ENCODE data around the gene SSBP2. TPM values are rescaled to one million over a fixed set of nuclear protein-coding genes. Genes with fewer than 3 reads are reported as not detected.

SSBP2 gene
- total RNA-seq, 1 experiment from 2014 or later, result 5.2 TPM

DNA sequence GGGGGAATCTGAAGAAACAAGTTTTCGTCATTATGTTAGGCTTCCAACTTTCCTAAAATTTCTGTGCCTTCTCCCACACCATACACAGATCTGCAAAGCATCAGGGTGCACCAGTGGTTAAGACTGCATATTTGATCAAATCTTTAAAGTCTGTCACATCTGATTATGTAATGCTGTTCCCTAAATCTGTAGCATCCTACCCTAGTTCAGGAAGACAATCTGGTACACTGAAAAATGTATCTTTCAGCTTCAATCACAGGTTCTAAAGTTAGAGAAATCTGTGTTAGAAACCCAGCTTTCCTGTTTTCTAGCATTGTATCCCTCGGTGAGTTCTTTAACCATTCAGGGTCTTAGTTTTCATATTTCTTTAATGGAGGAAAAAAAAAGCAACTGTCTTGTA is 3.9 kb downstream of the SSBP2 start:
- H3K9me2 ChIP-seq (ENCODE audit: insufficient read depth), result no peaks in the 10 kb centered on the region
- ChIA-PET POLR2A (no interaction called here), RAD21 (ENCODE audit: low non-redundant PET in 1 of 2, low total read pairs in 2 of 2, uncharacterized antibody in 2 of 2, unreplicated experiment in 2 of 2) (interaction anchor here in 1 of 2 experiments (0.7 kb wide), 1 partner anchor 102 kb away, joined by 3 read pairs; no protein-coding TSS in a partner anchor), CTCF (no interaction called here)
- H3K9ac ChIP-seq (ENCODE audit: low read length), result no peak overlapping the region
- no peaks in the 10 kb centered on the region for H3K9me3 ChIP-seq (ENCODE audit: control insufficient read depth in 1 of 2, insufficient read depth in 1 of 2, low read depth in 1 of 2, low read length in 2 of 2)
- no peak overlapping the region for H3K4me3 ChIP-seq (replicated peaks in 1 of 2; ENCODE audit: low read depth in 1 of 2, low read length in 2 of 2)
- no peak for DNase-seq (ENCODE audit: low read depth, low spot score)
- BruUV-seq (replicated peaks), result no TSS peak
- peaks cover 2 to 7% of the 10 kb centered on the region in 2 experiments for H3K4me1 ChIP-seq (ENCODE audit: control insufficient read depth in 1 of 2, insufficient read depth in 2 of 2, low read length in 2 of 2)
- H3K79me2 ChIP-seq (ENCODE audit: insufficient read depth, low read length), result no peaks in the 10 kb centered on the region
- intact Hi-C loops (cut with micrococcal nuclease), result loop anchor here (5.0 kb wide), 1 partner anchor 320 kb away; no protein-coding TSS in a partner anchor
- H3K27me3 ChIP-seq (ENCODE audit: insufficient read depth, low read length), result peaks cover 29% of the 10 kb centered on the region
- H3K4me2 ChIP-seq (ENCODE audit: low read length), result no peak overlapping the region
- TF ChIP-seq, protein P1, sequence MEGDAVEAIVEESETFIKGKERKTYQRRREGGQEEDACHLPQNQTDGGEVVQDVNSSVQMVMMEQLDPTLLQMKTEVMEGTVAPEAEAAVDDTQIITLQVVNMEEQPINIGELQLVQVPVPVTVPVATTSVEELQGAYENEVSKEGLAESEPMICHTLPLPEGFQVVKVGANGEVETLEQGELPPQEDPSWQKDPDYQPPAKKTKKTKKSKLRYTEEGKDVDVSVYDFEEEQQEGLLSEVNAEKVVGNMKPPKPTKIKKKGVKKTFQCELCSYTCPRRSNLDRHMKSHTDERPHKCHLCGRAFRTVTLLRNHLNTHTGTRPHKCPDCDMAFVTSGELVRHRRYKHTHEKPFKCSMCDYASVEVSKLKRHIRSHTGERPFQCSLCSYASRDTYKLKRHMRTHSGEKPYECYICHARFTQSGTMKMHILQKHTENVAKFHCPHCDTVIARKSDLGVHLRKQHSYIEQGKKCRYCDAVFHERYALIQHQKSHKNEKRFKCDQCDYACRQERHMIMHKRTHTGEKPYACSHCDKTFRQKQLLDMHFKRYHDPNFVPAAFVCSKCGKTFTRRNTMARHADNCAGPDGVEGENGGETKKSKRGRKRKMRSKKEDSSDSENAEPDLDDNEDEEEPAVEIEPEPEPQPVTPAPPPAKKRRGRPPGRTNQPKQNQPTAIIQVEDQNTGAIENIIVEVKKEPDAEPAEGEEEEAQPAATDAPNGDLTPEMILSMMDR (IDR thresholded peaks at IDR 0.05 in 2 of 3, conservative IDR thresholded peaks at IDR 0.05 in 1 of 3; ENCODE audit: borderline replicate concordance in 1 of 3, insufficient read depth in 1 of 3, low read depth in 2 of 3, low read length in 2 of 3), result no peak
- TF ChIP-seq ZFX (IDR thresholded peaks at IDR 0.05), result no peak
- TF ChIP-seq EZH2phosphoT487 (IDR thresholded peaks at IDR 0.05; ENCODE audit: borderline replicate concordance), result no peak
- no peak for TF ChIP-seq ZNF274 (IDR thresholded peaks at IDR 0.05; ENCODE audit: low read depth, low read length)
- TF ChIP-seq FOSL1 (IDR thresholded peaks at IDR 0.05; ENCODE audit: low read depth), result no peak
- TF ChIP-seq EZH2 (IDR thresholded peaks at IDR 0.05), result no peak
- TF ChIP-seq SP1 (IDR thresholded peaks at IDR 0.05; ENCODE audit: low read depth), result no peak
- TF ChIP-seq EGR1 (IDR thresholded peaks at IDR 0.05; ENCODE audit: low read depth), result no peak
- TF ChIP-seq RAD21 (IDR thresholded peaks at IDR 0.05; ENCODE audit: low read depth), result no peak
- no peak for TF ChIP-seq CEBPB (IDR thresholded peaks at IDR 0.05; ENCODE audit: low read depth)
- no peak for TF ChIP-seq TCF7L2 (IDR thresholded peaks at IDR 0.05; ENCODE audit: borderline replicate concordance, extremely low read depth, insufficient read depth, insufficient read length)
- no peaks in the 10 kb centered on the region for H3K36me3 ChIP-seq (ENCODE audit: control insufficient read depth in 1 of 2, insufficient read depth in 2 of 2, low read length in 2 of 2)
- no peak overlapping the region for H3K27ac ChIP-seq (ENCODE audit: low read depth, low read length)
- H2AFZ ChIP-seq (ENCODE audit: low read depth, low read length, poor library complexity, severe bottlenecking), result no peak overlapping the region
- no peak for ATAC-seq
- H4K20me1 ChIP-seq (ENCODE audit: insufficient read depth), result no peaks in the 10 kb centered on the region

All from HCT116 (cell line).